Epithelial cell of alveolus of lung (primary cell): ENCODE measurements around the gene MMD2. TPM values are rescaled to one million over a fixed set of nuclear protein-coding genes. Genes with fewer than 3 reads are reported as not detected.

Experiments
- total RNA-seq: library from RNA; depleted of rRNA; stranded (reverse); fragments of >200 nt; gene quantifications from 2 replicates; pipeline ENCODE4 v1.2.1, GENCODE V29; 2015

The MMD2 gene, protein sequence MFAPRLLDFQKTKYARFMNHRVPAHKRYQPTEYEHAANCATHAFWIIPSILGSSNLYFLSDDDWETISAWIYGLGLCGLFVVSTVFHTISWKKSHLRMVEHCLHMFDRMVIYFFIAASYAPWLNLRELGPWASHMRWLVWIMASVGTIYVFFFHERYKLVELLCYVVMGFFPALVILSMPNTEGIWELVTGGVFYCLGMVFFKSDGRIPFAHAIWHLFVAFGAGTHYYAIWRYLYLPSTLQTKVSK
- total RNA-seq: not detected in 2 replicates

DNA sequence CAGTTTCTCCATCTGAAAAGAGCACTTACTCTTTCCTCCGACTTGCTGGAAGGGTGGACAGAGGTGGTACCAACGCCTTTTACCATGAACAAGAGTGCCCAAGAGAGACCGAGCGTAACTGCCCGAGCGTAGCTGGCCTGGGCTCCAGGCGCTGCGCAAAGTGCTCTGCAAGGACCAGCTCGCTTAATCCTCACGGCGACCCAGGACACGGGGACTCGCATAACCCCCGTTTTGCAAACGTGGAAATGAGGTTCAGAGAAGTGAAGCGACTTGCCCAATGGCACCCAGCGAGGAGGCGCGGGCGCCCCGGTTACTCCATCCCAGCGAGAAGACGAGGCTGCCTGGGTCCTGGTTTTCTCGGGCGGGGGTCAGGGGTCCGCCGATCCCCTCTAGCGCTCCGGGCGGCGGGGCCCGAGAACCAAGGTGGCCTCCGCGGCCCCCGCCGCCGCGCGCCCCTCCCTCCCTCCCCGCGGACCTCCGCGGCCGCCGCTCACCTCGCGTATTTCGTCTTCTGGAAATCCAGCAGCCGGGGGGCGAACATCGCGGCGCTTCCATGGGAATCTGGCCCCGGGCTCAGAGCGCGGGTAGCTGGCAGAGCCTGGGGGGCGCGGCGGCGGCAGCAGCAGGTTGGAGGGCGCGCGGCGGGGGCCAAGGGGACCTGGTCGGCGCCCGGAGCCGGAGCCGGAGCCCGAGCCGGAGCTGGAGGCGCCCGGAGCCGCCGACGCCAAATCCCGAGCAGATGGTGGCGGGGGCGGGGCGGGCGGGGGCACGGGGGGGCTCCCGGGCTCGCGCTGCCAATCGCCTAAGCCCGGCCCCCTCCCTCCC lies at the start of gene MMD2:
TSS of gene MMD2 (minus strand) at position 711 of the 825 bp plus-strand sequence. CDS start at position 541, 170 bp downstream.

DNA sequence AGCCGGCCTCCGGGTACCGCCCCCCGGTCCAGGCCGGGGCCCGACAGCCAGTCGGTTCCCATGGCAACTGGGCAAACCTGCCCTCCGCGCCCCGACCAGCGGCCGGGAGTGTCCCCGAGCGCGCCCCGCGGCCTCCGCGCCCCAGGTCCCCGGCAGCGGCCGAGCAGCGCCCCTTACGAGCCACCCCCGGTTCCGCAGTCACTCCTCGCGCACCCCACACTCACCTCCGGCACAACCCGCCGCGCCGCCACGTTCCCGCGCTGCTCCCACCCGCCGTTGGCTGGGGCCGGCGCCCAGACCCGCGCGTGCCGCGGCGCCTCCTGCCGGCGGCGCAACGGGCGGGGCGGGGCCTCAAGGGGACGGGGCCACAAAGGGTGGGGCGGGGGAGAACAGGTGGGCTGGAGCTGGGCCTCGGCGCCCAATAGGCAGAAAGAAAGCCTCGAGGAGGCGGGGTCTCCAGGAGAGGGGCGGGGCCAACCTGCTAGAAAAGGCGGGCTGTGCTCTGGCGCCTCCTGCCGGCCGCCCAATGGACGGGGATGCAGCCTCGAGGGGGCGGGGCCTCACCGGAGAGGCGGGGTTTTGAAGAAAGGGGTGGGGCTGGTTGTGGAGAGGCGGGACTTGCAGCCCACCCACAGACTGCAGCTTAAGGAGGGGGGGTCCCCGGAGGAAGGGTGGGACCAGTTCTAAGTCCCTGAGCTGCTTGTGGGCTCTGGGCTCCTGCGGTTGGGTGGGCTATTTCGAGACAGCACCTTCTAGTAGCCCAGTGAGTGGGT lies 75.4 kb downstream of the MMD2 start, which contains the start of gene RADIL:
TSS of gene RADIL (minus strand) at position 345 of the 773 bp plus-strand sequence. CDS start 5,577 bp downstream, outside the sequence.

DNA sequence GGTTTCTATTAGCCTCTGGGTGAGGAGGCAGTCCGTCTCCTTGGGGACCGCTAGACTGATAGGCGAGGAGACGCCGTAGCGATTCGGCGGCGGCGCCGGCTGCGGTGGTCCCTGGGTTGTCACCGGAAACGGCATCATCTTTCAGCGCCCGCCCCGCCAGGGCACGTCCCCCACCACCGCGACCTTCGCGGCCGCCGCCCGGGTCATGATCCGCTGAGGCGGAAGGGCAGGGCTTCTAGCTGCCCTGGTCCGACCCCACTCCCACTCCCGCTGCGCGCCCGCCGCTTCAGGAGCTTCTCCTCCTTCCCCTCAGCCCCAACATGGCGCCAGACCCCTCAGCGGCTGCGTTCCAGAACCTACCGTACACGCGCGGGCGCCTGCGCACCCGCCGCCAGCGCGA lies 97.3 kb downstream of the MMD2 start, which contains the start of gene PAPOLB:
TSS of gene PAPOLB (minus strand) at position 358 of the 400 bp plus-strand sequence. CDS start at position 138, 220 bp downstream.

Other genes with a start within 250 kb of the MMD2 start
- gene AP5Z1, start 183.6 kb downstream of the MMD2 start, total RNA-seq: 20.6 and 37.6 TPM in 2 replicates
- gene PAPOLB, start 97.2 kb downstream of the MMD2 start, total RNA-seq: not detected in 2 replicates
- 0.78 and 7.1 TPM in 2 replicates for gene RADIL, start 75.5 kb downstream of the MMD2 start, total RNA-seq
- gene RBAK, start 86.7 kb upstream of the MMD2 start, total RNA-seq: 4.0 and 10.9 TPM in 2 replicates
- gene WIPI2, start 231.0 kb upstream of the MMD2 start, total RNA-seq: 55.9 and 61.5 TPM in 2 replicates